GM19193 (cell line): Measurements from ENCODE around the gene SBNO2.

Source experiments
- POLR2A ChIP-seq: IDR thresholded peaks from 4 replicates; pipeline ENCODE4 v1.6.1; 2011; ENCODE audit not compliant: insufficient read depth, insufficient read length; ENCODE audit errors: extremely low read depth

Gene SBNO2

DNA sequence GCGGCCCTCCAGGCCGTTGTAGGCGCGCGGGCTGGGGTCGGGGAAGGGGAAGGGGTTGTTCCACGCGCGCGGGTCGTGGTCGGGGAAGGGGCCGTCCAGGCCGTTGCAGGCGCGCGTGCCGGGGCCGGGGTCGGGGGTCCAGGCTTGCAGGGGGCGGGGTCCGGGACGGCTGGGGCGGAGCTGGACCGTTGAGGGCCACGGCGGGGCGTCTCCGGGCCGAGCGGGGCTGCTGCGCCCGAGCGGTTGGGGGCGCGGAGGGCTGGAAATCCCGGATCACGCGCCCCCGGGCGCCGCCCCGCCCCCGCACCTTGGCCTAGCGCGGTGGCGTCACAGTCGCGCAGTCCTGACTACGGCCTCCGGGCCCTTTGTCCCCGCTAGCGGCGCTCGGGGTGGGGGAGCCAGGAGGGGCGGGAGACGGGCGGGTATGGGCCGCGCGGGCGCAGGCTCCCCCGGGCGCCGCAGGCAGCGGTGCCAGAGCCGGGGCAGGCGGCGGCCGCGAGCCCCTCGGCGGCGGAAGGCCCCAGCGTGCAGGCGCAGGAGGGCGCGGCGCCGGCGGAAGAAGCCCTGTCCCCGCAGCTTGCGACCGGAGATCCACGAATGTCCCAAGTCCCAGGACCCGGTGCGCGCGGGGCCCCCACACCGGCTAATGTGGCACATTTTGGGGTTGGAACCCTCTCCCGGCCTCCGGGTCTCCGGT, 69.6 kb downstream of the SBNO2 start:
- TF ChIP-seq POLR2A, result no peak

DNA sequence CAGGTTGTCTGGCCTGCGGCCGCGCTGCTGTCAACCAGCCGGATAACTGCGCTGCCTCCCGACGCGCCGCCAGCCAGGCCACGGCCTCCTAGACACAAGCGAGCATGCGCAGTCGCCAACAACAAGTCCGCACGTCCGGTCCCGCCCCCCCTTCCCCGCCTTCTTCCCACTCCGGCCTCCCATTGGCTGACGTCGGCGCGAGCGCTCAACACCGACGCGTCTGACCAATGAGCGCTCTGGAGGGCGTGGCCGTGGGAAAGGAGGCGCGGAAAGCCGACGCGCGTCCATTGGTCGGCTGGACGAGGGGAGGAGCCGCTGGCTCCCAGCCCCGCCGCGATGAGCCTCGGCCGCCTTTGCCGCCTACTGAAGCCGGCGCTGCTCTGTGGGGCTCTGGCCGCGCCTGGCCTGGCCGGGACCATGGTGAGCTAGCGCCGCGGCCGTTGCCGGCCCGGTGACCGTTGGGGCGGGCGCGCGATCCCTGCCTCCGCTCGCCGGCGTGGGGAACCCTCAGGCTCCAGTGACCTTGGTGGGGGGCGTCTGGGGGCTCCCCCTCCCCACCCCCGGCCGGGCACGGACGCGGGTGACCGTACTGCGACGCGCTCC, 70.3 kb downstream of the SBNO2 start, which contains the start of gene GPX4:
GPX4 (plus strand) TSS at position 287 of the 603 bp plus-strand sequence; CDS start at position 337, 50 bp downstream.
- peak; percentile 99 for TF ChIP-seq POLR2A

DNA sequence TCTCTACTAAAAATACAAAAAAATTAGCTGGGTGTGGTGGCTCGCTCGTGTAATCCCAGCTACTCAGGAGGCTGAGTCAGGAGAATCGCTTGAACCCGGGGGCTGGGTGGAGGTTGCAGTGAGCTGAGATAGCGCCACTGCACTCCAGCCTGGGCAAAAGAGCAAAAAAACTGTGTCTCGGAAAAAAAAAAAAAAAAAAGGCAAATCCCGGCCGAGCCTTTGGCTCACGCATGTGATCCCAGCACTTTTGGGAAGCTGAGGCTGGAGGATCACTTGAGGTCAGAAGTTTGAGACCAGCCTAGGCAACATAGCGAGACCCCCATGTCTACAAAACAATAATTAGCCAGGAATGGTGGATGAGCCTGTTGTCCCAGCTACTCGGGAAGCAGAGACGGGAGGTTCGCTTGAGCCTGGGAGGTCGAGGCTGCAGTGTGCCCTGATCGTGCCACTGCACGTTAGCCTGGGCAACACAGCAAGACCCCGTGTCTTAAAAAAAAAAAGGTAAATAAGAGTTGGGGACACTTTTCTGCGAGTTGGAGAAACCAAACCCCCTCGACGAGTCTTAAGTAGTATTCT, 70.8 kb downstream of the SBNO2 start:
- TF ChIP-seq POLR2A, result no peak

DNA sequence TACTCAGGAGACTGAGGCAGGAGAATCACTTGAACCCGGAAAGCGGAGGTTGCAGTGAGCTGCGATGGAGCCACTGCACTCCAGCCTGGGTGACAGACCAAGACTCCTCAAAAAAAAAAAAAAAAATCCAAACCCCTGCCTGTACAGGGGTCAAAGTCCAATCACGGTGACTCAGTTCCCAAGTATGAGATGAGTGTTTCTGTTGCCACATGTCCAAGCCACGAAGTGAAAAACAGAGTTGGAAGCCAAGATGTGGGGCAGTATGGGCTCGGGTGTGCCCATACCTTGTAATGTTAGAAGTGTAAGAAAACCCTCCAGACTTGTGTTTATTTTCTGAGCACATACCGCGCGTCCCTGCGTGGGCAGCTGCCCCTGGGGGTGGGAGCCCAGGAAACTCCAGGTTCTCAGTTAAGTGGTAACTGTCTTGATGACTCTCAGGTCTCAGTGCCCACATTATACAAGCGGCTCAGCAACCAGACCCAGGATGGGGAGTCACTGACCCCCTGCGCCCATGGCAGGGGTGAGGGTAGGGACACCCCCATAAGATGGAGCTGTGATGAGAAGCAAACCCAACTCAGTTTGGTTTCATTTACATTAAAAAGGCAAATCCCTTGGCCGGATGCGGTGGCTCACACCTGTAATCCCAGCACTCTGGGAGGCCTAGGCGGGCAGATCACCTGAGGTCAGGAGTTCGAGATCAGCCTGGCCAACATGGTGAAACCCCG, 71.5 kb downstream of the SBNO2 start:
- no peak for TF ChIP-seq POLR2A

DNA sequence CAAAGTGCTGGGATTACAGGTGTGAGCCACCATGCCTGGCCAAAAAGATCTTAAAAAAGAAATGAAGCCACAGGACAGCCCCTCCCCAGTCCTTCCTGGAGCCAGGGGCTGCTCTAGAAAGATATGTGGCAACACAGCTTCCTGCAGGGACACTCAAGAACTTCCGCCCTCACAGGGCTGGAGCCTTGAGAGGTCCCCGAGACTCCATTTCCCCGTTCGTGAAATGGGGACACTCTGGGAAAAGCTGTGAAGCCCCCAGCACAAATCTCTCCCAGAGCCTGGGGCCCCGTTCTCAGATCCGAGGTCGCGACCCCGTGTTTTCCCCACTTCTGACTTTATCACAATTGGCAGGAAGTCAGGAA, 72.8 kb downstream of the SBNO2 start:
- no peak for TF ChIP-seq POLR2A

DNA sequence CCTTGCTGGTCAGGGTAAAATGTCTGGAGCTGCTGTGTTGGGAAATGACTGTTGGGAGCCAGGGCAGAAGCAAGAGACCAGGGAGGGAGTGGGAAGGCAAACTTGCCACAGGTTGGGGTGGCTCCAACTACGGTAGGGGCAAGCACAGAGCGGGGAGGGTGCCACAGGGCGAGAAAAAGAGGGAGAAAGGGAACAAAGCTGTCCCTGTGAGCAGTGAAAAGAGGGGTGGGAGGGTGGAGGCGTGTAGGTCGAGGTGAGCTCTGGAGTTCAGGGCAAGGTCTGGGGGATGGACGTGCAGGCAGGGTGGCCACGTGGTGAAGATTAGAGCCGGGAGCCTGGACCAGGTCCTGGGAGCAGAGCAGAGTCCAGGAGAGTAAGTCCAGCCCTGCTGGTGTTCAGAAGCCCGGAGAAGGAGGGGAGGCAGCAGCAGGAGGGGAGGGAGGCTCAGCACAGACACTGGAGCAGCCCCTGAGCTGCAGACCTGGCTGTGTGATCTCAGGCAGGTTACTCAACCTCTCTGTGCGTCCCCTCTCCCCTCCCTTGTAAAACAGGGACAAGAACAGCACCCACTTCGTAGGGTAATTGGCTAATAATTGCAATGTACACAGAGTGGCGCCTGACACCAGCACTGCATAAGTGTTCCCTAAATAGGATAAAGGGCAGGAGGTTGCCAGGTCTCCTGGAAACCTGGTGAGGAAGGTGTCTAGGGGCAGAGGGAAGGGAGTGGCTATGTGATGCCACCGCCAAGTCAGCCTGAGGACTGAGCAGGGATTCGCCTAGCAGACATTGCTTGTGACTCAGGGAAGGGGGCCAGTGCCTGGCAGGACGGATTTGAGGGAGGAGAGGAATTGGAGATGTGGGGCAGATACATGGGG, 75.7 kb downstream of the SBNO2 start:
- no peak for TF ChIP-seq POLR2A

DNA sequence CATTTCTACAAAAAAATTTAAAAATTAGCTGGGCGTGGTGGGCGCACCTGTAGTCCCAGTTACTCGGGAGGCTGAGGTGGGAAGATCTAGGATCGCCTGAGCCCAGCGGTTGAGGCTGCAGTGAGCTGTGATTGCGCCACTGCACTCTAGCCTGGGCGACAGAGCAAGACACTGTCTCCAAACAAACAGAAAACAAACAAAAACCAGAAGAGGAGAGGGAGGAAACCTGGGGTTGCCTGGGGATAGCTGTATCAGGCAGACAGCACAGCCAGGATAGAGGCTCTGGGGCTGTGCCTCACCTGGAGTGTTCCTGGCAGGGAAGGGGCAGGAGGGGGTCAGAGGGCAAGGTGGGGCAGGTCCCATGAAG, 76.3 kb downstream of the SBNO2 start:
- TF ChIP-seq POLR2A, result no peak

DNA sequence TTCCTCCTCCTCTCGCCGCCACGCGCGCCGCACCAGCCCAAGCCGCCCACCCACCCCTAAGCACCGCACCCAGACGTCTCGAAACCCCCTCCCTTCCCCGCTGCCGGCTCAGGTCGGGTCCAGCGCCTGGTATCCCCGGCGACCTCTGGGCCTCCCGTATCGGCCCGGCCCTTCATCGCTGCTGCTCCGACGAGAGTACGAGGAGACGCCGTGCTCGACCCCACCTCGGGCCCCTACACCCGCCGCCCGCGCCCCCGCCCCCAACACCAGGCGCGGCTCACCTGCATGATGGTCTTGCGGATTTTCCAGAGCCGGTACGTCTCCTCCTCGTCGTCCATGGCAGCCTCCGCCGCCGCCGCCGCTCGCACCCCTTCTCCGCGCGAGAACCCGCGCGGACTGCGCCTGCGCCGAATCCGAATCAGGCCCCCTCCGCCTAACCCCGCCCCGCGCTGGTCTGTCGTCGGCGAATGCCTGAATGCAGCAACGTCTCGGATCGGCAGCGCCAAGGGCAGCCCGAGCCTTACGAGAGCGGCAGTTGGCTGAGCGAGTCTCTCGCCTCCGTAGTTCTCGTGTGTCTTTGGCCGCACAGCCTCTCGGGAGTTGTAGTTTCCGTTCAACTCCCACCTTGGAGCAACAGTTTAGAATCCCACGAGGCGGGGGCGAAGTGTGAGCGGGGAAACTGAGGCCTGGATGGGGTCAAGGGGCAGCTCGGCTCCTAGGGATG, 78.9 kb downstream of the SBNO2 start, which contains the start of gene POLR2E:
POLR2E (minus strand) TSS at position 398 of the 724 bp plus-strand sequence; CDS start at position 338, 60 bp downstream.
- peak; percentile 81 for TF ChIP-seq POLR2A

DNA sequence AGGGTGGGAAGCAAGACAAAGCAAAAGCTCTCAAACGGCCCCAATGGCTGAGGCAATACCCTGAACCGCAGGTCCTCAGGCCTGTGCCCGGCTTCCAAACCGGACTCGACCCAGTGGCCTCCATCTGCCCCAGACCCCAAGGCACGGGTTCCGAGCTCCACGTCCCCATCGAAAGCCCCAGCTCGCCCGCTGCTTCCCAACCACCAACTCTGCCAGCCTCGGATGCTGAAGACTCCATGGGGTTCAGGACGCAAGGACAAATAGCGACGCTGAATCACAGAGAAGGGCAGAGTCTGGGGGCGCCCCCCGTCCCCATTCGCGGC, 79.5 kb downstream of the SBNO2 start:
- TF ChIP-seq POLR2A, result no peak

DNA sequence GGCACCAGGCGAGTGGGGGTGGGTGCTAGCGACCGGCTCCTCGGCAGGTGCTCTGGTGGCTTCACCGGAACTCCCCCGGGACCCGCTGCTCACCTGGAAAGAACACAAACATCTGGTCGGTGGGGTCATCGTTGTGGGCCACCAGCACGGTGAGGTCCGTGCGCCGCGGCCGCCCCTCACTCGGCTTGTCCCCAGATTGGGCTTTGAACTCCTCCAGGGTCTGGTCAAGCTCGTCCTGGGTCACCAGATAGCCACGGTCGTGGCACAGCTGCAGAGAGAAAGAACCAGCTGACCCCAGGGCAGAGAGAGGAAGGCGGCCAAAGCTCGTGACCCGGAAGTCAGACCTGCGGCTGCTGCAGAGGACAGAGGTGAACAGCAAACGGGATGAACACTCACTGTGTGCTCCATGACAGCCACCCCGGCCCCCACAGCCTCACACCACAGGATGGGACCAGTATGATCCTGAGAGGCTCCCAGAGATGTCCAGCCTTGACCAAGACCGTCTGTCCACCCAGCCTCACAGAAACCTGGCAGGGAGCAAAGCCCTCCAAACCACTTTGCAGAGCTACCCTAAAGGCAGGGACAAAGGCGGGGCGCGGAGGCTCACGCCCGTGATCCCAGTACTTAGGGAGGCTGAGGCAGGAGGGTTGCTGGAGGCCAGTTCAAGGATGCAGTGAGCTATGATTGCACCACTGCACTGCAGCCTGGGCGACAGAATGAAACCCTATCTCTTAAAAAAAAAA, 80.1 kb downstream of the SBNO2 start:
- TF ChIP-seq POLR2A, result no peak

DNA sequence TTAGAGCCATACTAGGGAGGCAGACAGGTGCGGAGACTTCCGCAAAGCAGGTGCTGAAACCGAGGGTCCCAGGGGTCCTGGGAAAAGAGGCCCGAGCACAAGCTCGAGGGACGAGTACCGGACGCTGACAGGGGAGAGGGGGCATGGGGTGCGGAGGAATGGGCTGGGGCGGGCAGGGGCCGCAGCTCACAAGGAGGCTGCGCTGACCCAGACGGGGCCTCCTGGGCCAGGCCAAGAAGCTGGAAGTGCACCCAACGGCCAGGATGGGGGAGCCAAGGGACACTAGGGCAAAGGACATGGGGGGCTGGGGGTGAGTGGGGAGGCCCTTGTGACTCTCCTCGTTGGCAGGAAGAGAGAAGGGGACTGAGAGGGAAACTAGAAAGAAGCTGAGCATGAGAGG, 80.7 kb downstream of the SBNO2 start:
- no peak for TF ChIP-seq POLR2A

DNA sequence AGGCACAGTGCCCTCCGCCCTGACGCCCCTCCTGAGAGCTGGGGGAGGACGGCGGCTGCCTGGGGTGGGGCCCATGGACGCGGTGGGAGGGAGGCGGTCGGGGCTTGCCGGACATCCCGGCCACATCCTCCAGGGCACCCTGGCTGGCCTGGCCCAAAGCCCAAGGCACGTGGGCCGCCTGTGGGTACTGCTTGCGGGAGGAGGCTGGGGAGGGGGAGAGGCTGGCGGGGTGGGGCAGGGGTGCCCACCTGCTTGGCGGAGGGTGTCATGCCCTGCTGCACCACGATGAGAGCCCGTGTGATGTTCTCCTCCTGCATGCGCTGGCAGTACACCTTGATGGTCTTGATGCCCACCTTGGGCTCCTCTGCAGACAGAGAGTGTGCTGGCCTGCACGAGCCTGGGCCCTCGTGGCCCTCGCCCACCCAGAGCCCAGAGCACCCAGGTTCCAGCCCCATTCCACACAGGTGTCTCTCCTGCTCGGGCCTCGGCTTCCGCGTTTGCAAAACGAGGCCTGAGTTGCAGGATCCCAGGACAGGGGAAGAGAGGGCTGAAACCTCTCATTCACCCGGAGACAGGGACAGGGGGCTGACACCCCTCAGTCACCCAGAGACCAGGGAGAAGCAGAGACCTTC, 82.4 kb downstream of the SBNO2 start:
- TF ChIP-seq POLR2A, result no peak
